PC-3 (cell line): ENCODE results near the gene CD82. TPM values are rescaled to one million over a fixed set of nuclear protein-coding genes. Genes with fewer than 3 reads are reported as not detected.

Experiments used
- ATAC-seq: fragments of 200-7000 bp; cut with Tn5 transposase; 2 replicates; pipeline ENCODE4 v1.9.1; 2020; ENCODE audit warnings: mild to moderate bottlenecking, moderate library complexity
- BruUV-seq: library from RNA; stranded (reverse); fragments of 400-500 nt; replicated peaks from 2 replicates; lab custom pipeline; 2021; lab: Mats Ljungman, UMichigan
- CTCF ChIA-PET: fragments of 300-600 bp; sonication (Branson Sonifier 250); formaldehyde crosslinking; loops from one replicate; lab custom pipeline; 2022; ENCODE audit warnings: antibody characterized with exemption; lab: Charles Lee
- POLR2A ChIA-PET: fragments of 300-600 bp; sonication (Branson Sonifier 250); formaldehyde crosslinking; loops from one replicate; lab custom pipeline; 2022; ENCODE audit warnings: antibody characterized with exemption; ENCODE audit not compliant: unreplicated experiment; lab: Charles Lee
- DNase-seq: peaks from one replicate; pipeline ENCODE4 v3.0.0-alpha.2; 2015
- H2AFZ ChIP-seq: fragments of 300-600 bp; sonication (generic); 2 replicates; pipeline ENCODE4 v1.6.0; 2016; ENCODE audit warnings: antibody characterized with exemption, low read length
- H3F3A ChIP-seq: fragments of 300-600 bp; sonication (generic); one replicate; pipeline ENCODE4 v1.6.0; 2017; ENCODE audit warnings: antibody characterized with exemption, low read length, control low read depth, mild to moderate bottlenecking; ENCODE audit not compliant: unreplicated experiment
- H3K27ac ChIP-seq: fragments of 300-600 bp; sonication (generic); 2 replicates; pipeline ENCODE4 v1.5.1; 2016; ENCODE audit warnings: mild to moderate bottlenecking, low read length
- H3K27me3 ChIP-seq: fragments of 300-600 bp; sonication (generic); 2 replicates; pipeline ENCODE4 v1.6.1; 2016; ENCODE audit warnings: low read length, mixed read lengths
- H3K36me3 ChIP-seq: fragments of 300-600 bp; sonication (generic); 2 replicates; pipeline ENCODE4 v1.6.1; 2016; ENCODE audit warnings: low read depth, mixed run types, low read length, mixed read lengths
- H3K4me1 ChIP-seq: fragments of 300-600 bp; sonication (generic); 2 replicates; pipeline ENCODE4 v1.5.1; 2016; ENCODE audit warnings: low read length; ENCODE audit not compliant: insufficient read depth
- H3K4me2 ChIP-seq: fragments of 300-600 bp; sonication (generic); 2 replicates; pipeline ENCODE4 v1.6.0; 2016; ENCODE audit warnings: low read length
- H3K4me3 ChIP-seq: fragments of 300-600 bp; sonication (generic); 2 replicates; pipeline ENCODE4 v1.5.1; 2016; ENCODE audit warnings: mild to moderate bottlenecking, low read length, mixed read lengths
- H3K79me2 ChIP-seq: fragments of 300-600 bp; sonication (generic); 2 replicates; pipeline ENCODE4 v1.6.1; 2017; ENCODE audit warnings: low read length, mixed read lengths
- H3K9ac ChIP-seq: fragments of 300-600 bp; sonication (generic); 2 replicates; pipeline ENCODE4 v1.6.0; 2016; ENCODE audit warnings: mild to moderate bottlenecking, low read length
- H3K9me2 ChIP-seq: fragments of 300-600 bp; sonication (generic); replicated peaks from 2 replicates; pipeline ENCODE4 v1.6.1; 2016; ENCODE audit warnings: mixed run types, low read length, mixed read lengths
- H3K9me3 ChIP-seq: fragments of 300-600 bp; sonication (generic); 2 replicates; pipeline ENCODE4 v1.6.1; 2016; ENCODE audit warnings: low read length, mixed read lengths
- H4K20me1 ChIP-seq: fragments of 300-600 bp; sonication (generic); 2 replicates; pipeline ENCODE4 v1.6.1; 2016; ENCODE audit warnings: low read length, mixed read lengths
- EZH2 ChIP-seq: fragments of 300-600 bp; sonication (generic); IDR thresholded peaks from one replicate; pipeline ENCODE4 v1.6.1; 2017; ENCODE audit warnings: antibody characterized with exemption, mild to moderate bottlenecking, low read length; ENCODE audit not compliant: unreplicated experiment
- EZH2phosphoT487 ChIP-seq: fragments of 300-600 bp; sonication (generic); IDR thresholded peaks from 2 replicates; pipeline ENCODE4 v1.6.1; 2018; ENCODE audit warnings: mild to moderate bottlenecking, antibody characterized with exemption, low read length, borderline replicate concordance
- intact Hi-C: fragments of 100-400 bp; cut with micrococcal nuclease; formaldehyde crosslinking; loops from 2 replicates; pipeline ENCODE4 v1.9.0; 2023
- total RNA-seq: library from RNA; depleted of rRNA; stranded (reverse); fragments of >200 nt; gene quantifications from 2 replicates; pipeline ENCODE4 v1.2.3, GENCODE V29; 2014
- TF ChIP-seq, protein P1 (sequence below): fragments of 300-600 bp; sonication (generic); conservative IDR thresholded peaks from 2 replicates; pipeline ENCODE4 v1.5.1; 2017; ENCODE audit warnings: antibody characterized with exemption, low read depth, mild to moderate bottlenecking, low read length

The CD82 gene
- total RNA-seq, 1 experiment from 2014 or later = 5.0 TPM

DNA sequence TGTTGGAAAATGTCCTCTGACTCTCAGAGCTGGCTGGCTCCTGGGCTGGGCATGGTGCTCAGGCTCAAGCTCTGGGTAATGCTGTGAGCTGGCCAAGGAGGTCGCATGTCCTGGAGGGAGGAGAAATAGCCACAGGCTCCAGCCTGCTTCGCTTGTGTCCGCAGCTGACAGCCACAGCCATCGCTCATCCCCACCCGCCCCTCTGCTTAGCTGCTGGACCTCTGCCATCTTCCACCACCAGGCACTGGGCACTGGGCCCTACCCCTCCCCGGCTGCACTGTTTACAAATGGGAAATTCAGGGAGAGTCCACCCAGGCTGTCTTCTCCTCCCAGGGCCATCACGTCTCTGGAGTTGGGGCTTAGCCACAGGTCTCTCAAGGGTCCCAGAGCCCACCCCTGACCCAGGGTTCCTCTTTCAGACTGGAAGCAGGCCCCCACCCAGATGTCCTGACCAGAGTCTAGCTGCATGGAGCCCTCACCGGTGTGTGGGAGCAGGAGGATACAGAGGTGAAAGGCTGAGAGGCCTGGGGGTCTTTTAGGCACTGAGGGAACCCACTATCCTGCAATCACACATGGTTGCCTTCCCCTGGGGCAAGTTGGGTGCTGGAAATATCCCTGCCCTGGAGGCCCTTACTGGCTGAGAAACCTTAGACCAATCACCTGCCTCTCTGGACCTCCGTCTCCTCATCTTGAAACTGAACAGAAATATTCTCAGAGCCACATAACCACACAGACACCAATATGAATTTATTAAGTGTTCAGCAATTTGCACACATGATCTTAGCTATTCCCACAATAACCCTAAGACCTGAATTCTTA is 62.7 kb downstream of the CD82 start:
- H3K9me3 ChIP-seq = no peaks in the 10 kb centered on the region
- no peaks in the 10 kb centered on the region for H3F3A ChIP-seq
- peaks cover 25% of the 10 kb centered on the region for H3K27me3 ChIP-seq
- POLR2A ChIA-PET = no interaction called here
- DNase-seq = no peak
- H2AFZ ChIP-seq = no peak overlapping the region
- no peaks in the 10 kb centered on the region for H4K20me1 ChIP-seq
- no peaks in the 10 kb centered on the region for H3K36me3 ChIP-seq
- TF ChIP-seq EZH2 (no peak), EZH2phosphoT487 (no peak)
- TF ChIP-seq, protein P1, sequence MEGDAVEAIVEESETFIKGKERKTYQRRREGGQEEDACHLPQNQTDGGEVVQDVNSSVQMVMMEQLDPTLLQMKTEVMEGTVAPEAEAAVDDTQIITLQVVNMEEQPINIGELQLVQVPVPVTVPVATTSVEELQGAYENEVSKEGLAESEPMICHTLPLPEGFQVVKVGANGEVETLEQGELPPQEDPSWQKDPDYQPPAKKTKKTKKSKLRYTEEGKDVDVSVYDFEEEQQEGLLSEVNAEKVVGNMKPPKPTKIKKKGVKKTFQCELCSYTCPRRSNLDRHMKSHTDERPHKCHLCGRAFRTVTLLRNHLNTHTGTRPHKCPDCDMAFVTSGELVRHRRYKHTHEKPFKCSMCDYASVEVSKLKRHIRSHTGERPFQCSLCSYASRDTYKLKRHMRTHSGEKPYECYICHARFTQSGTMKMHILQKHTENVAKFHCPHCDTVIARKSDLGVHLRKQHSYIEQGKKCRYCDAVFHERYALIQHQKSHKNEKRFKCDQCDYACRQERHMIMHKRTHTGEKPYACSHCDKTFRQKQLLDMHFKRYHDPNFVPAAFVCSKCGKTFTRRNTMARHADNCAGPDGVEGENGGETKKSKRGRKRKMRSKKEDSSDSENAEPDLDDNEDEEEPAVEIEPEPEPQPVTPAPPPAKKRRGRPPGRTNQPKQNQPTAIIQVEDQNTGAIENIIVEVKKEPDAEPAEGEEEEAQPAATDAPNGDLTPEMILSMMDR = no peak
- no peaks in the 10 kb centered on the region for H3K4me1 ChIP-seq
- no peak overlapping the region for H3K27ac ChIP-seq
- BruUV-seq = no TSS peak
- ATAC-seq = no peak; the same call in 1 of the 2 replicates
- intact Hi-C loops = no loop called here
- no peaks in the 10 kb centered on the region for H3K79me2 ChIP-seq
- H3K4me3 ChIP-seq = no peak overlapping the region
- no peak overlapping the region for H3K9ac ChIP-seq
- CTCF ChIA-PET = no interaction called here
- H3K9me2 ChIP-seq = no peaks in the 10 kb centered on the region
- H3K4me2 ChIP-seq = no peak overlapping the region

GRCh38 chr11:44628730-44629700 is 63.6 kb downstream of the CD82 start:
- Histone ChIP-seq H4K20me1 (no peaks in the 10 kb centered on the region), H3K27me3 (peaks cover 25% of the 10 kb centered on the region), H3K4me2 (no peak overlapping the region), H3K79me2 (no peaks in the 10 kb centered on the region), H3K4me3 (no peak overlapping the region), H2AFZ (no peak overlapping the region), H3K9ac (no peak overlapping the region), H3K36me3 (no peaks in the 10 kb centered on the region), H3K9me2 (no peaks in the 10 kb centered on the region), H3F3A (no peaks in the 10 kb centered on the region), H3K4me1 (0 out of 2 replicates have a peak, but pooled peaks cover under 1% of the 10 kb centered on the region), H3K9me3 (no peaks in the 10 kb centered on the region), H3K27ac (no peak overlapping the region)
- ATAC-seq (no peak), DNase-seq (no peak)
- no TSS peak for BruUV-seq
- no peak for TF ChIP-seq EZH2
- TF ChIP-seq EZH2phosphoT487 = no peak
- TF ChIP-seq, protein P1 = no peak
- ChIA-PET POLR2A (no interaction called here), CTCF (no interaction called here)
- intact Hi-C loops = no loop called here
